ENCODE measurements around the gene STMN3. TPM values are rescaled to one million over a fixed set of nuclear protein-coding genes. Genes with fewer than 3 reads are reported as not detected.

STMN3 gene
- total RNA-seq, 2 donors from 2014 or later, result 5.7 to 10.1 TPM

- TF ChIP-seq, protein P1, sequence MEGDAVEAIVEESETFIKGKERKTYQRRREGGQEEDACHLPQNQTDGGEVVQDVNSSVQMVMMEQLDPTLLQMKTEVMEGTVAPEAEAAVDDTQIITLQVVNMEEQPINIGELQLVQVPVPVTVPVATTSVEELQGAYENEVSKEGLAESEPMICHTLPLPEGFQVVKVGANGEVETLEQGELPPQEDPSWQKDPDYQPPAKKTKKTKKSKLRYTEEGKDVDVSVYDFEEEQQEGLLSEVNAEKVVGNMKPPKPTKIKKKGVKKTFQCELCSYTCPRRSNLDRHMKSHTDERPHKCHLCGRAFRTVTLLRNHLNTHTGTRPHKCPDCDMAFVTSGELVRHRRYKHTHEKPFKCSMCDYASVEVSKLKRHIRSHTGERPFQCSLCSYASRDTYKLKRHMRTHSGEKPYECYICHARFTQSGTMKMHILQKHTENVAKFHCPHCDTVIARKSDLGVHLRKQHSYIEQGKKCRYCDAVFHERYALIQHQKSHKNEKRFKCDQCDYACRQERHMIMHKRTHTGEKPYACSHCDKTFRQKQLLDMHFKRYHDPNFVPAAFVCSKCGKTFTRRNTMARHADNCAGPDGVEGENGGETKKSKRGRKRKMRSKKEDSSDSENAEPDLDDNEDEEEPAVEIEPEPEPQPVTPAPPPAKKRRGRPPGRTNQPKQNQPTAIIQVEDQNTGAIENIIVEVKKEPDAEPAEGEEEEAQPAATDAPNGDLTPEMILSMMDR (IDR thresholded peaks at IDR 0.05), result no peak
- no peaks in the 10 kb centered on the region for H3K27me3 ChIP-seq
- peak overlapping the region in 1 of 2 donors; percentile 37 for H3K4me3 ChIP-seq
- H3K4me1 ChIP-seq, result peaks cover 0 to 52% of the 10 kb centered on the region in 2 donors
- H3K27ac ChIP-seq, result peak overlapping the region; percentile 53 to 61
- H3K36me3 ChIP-seq, result peaks cover 14% of the 10 kb centered on the region
- no peaks in the 10 kb centered on the region for H3K9me3 ChIP-seq
- DNase-seq (ENCODE audit: low spot score), result no peak
Observed at GRCh38 chr20:63696306-63696627, 43.0 kb upstream of the STMN3 start.

DNA sequence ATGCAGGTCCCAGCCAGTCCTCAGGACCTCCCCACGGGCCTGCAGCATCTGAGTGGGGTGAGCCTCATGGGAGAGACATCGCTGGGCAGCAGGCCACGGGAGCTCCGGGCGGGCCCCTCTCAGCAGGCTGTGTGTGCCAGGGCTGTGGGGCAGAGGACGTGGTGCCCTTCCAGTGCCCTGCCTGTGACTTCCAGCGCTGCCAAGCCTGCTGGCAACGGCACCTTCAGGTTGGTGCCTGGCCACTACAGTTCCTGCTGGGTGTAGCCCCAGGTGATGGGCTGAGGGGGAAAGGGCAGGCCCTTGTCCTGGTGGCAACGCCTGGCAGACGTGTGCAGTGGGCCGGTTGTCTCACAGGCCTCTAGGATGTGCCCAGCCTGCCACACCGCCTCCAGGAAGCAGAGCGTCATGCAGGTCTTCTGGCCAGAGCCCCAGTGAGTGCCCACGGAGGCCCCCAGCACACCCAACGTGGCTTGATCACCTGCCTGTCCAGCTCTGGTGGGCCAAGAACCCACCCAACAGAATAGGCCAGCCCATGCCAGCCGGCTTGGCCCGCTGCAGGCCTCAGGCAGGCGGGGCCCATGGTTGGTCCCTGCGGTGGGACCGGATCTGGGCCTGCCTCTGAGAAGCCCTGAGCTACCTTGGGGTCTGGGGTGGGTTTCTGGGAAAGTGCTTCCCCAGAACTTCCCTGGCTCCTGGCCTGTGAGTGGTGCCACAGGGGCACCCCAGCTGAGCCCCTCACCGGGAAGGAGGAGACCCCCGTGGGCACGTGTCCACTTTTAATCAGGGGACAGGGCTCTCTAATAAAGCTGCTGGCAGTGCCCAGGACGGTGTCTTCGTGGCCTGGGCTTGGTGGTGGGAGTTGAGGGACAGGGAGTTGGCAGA is 42.4 kb upstream of the STMN3 start:
- H3K36me3 ChIP-seq, result peaks cover 14% of the 10 kb centered on the region
- peaks cover 0 to 52% of the 10 kb centered on the region in 2 donors for H3K4me1 ChIP-seq

GRCh38 chr20:63694584-63695423 is 41.6 kb upstream of the STMN3 start:
- Histone ChIP-seq H3K27ac (no peak overlapping the region), H3K4me3 (no peak overlapping the region), H3K36me3 (peaks cover 14% of the 10 kb centered on the region), H3K9me3 (no peaks in the 10 kb centered on the region), H3K27me3 (no peaks in the 10 kb centered on the region), H3K4me1 (peaks cover 0 to 49% of the 10 kb centered on the region in 2 donors)
- no peak for DNase-seq (ENCODE audit: low spot score)
- TF ChIP-seq, protein P1 (IDR thresholded peaks at IDR 0.05), result no peak

More for the DNA sequence above, 42.4 kb upstream of the STMN3 start:
- Histone ChIP-seq H3K27me3 (no peaks in the 10 kb centered on the region), H3K9me3 (no peaks in the 10 kb centered on the region), H3K4me3 (no peak overlapping the region), H3K27ac (peak overlapping the region; percentile 53 to 61)
- no peak for DNase-seq (ENCODE audit: low spot score)
- TF ChIP-seq, protein P1 (IDR thresholded peaks at IDR 0.05), result no peak

- Histone ChIP-seq H3K4me1 (peaks cover 0 to 46% of the 10 kb centered on the region in 2 donors), H3K9me3 (no peaks in the 10 kb centered on the region), H3K27me3 (no peaks in the 10 kb centered on the region), H3K27ac (no peak overlapping the region), H3K36me3 (peaks cover 14% of the 10 kb centered on the region), H3K4me3 (no peak overlapping the region)
- TF ChIP-seq, protein P1 (IDR thresholded peaks at IDR 0.05), result no peak
- DNase-seq (ENCODE audit: low spot score), result no peak
Observed at GRCh38 chr20:63693733-63694583, 40.7 kb upstream of the STMN3 start.

GRCh38 chr20:63693083-63693732 is 40.0 kb upstream of the STMN3 start:
- TF ChIP-seq, protein P1 (IDR thresholded peaks at IDR 0.05), result no peak
- H3K36me3 ChIP-seq, result peaks cover 14% of the 10 kb centered on the region

More at GRCh38 chr20:63693083-63693732, 40.0 kb upstream of the STMN3 start:
- Histone ChIP-seq H3K27ac (no peak overlapping the region), H3K9me3 (no peaks in the 10 kb centered on the region), H3K4me3 (no peak overlapping the region), H3K27me3 (no peaks in the 10 kb centered on the region), H3K4me1 (peaks cover 0 to 46% of the 10 kb centered on the region in 2 donors)
- DNase-seq (ENCODE audit: low spot score), result no peak

Measured in right atrium auricular region (tissue), 2 donors.